Measurements from ENCODE around the gene ABHD12.

DNA sequence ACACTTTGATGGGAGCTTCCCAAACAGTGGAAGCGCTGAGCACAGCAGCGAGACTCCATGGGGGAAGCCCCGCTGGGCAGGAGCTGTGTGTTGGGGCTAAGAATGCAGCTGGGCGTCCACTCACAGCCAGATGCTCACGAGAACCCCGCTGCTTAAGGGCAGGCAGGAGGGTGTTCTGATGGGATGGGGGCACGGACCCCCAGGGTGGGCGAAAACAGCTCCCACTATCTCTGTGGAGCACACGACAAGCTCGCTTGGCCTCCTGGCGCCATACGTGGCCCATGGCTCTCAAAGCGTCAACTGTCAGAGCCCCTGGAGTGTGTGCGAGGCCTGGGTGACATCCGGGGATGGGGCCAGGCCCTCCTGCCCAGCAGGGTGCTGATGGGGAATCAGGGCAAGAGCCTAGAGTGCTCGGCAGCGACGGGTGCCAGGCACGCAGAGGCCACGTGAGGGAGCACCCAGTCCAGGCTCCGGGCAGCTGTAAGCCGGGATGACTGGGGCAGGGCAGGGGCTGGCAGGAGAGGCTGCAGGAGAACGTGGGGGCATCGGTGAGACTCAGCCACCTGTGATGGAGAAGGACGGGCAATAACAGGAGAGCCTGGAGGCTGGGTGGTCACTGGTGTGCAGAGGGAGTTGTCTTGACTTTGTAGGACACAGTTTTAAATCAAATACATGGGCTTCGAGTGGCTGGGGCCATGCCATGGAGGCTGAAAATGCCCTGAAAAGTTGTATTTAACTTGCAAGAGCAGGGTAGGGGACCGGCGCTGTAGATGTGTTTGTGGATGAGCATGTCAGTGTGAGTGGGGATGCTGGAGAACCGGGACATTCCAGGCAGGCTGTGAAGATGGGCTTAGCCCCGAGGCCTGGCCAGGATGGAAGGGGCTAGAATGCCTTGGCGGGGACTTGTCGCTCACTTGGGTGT lies 115.5 kb downstream of the ABHD12 start:
- no peak for TF ChIP-seq YY1 (IDR thresholded peaks at IDR 0.05; ENCODE audit: low read depth, low read length)
- TF ChIP-seq, protein P1, sequence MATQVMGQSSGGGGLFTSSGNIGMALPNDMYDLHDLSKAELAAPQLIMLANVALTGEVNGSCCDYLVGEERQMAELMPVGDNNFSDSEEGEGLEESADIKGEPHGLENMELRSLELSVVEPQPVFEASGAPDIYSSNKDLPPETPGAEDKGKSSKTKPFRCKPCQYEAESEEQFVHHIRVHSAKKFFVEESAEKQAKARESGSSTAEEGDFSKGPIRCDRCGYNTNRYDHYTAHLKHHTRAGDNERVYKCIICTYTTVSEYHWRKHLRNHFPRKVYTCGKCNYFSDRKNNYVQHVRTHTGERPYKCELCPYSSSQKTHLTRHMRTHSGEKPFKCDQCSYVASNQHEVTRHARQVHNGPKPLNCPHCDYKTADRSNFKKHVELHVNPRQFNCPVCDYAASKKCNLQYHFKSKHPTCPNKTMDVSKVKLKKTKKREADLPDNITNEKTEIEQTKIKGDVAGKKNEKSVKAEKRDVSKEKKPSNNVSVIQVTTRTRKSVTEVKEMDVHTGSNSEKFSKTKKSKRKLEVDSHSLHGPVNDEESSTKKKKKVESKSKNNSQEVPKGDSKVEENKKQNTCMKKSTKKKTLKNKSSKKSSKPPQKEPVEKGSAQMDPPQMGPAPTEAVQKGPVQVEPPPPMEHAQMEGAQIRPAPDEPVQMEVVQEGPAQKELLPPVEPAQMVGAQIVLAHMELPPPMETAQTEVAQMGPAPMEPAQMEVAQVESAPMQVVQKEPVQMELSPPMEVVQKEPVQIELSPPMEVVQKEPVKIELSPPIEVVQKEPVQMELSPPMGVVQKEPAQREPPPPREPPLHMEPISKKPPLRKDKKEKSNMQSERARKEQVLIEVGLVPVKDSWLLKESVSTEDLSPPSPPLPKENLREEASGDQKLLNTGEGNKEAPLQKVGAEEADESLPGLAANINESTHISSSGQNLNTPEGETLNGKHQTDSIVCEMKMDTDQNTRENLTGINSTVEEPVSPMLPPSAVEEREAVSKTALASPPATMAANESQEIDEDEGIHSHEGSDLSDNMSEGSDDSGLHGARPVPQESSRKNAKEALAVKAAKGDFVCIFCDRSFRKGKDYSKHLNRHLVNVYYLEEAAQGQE (IDR thresholded peaks at IDR 0.05; ENCODE audit: low read depth, low read length), result no peak
- no peak for TF ChIP-seq MTA2 (IDR thresholded peaks at IDR 0.05; ENCODE audit: low read depth)
- no peak for TF ChIP-seq SP1 (IDR thresholded peaks at IDR 0.05; ENCODE audit: low read depth, low read length)
- no peak for TF ChIP-seq EP300 (IDR thresholded peaks at IDR 0.05; ENCODE audit: borderline replicate concordance in 1 of 2, control insufficient read depth in 1 of 2, low read depth in 2 of 2, low read length in 2 of 2)
- TF ChIP-seq, protein P2, sequence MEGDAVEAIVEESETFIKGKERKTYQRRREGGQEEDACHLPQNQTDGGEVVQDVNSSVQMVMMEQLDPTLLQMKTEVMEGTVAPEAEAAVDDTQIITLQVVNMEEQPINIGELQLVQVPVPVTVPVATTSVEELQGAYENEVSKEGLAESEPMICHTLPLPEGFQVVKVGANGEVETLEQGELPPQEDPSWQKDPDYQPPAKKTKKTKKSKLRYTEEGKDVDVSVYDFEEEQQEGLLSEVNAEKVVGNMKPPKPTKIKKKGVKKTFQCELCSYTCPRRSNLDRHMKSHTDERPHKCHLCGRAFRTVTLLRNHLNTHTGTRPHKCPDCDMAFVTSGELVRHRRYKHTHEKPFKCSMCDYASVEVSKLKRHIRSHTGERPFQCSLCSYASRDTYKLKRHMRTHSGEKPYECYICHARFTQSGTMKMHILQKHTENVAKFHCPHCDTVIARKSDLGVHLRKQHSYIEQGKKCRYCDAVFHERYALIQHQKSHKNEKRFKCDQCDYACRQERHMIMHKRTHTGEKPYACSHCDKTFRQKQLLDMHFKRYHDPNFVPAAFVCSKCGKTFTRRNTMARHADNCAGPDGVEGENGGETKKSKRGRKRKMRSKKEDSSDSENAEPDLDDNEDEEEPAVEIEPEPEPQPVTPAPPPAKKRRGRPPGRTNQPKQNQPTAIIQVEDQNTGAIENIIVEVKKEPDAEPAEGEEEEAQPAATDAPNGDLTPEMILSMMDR (IDR thresholded peaks at IDR 0.05 in 2 of 3, conservative IDR thresholded peaks at IDR 0.05 in 1 of 3; ENCODE audit: control insufficient read depth in 2 of 3, extremely low read depth in 1 of 3, insufficient read depth in 1 of 3, low read depth in 3 of 3, low read length in 3 of 3), result no peak
- no peak for TF ChIP-seq EZH2 (IDR thresholded peaks at IDR 0.05; ENCODE audit: borderline replicate concordance, control insufficient read depth, low read depth, low read length)
- TF ChIP-seq FOXM1 (IDR thresholded peaks at IDR 0.05; ENCODE audit: low read depth, low read length), result no peak
- TF ChIP-seq ZNF274 (IDR thresholded peaks at IDR 0.05; ENCODE audit: insufficient read depth, insufficient read length), result no peak
- TF ChIP-seq SIX5 (IDR thresholded peaks at IDR 0.05; ENCODE audit: low read depth, low read length, severe bottlenecking), result no peak
- TF ChIP-seq, protein P3, sequence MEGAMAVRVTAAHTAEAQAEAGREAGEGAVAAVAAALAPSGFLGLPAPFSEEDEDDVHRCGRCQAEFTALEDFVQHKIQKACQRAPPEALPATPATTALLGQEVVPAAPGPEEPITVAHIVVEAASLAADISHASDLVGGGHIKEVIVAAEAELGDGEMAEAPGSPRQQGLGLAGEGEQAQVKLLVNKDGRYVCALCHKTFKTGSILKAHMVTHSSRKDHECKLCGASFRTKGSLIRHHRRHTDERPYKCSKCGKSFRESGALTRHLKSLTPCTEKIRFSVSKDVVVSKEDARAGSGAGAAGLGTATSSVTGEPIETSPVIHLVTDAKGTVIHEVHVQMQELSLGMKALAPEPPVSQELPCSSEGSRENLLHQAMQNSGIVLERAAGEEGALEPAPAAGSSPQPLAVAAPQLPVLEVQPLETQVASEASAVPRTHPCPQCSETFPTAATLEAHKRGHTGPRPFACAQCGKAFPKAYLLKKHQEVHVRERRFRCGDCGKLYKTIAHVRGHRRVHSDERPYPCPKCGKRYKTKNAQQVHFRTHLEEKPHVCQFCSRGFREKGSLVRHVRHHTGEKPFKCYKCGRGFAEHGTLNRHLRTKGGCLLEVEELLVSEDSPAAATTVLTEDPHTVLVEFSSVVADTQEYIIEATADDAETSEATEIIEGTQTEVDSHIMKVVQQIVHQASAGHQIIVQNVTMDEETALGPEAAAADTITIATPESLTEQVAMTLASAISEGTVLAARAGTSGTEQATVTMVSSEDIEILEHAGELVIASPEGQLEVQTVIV (IDR thresholded peaks at IDR 0.05; ENCODE audit: borderline replicate concordance, partially characterized antibody), result no peak
- no peak for TF ChIP-seq YBX1 (IDR thresholded peaks at IDR 0.05)
